Neural progenitor cell (in vitro differentiated cells): ENCODE results near the gene FRS3. TPM values are rescaled to one million over a fixed set of nuclear protein-coding genes. Genes with fewer than 3 reads are reported as not detected.
A peak's percentile ranks its signal among the peaks of the same experiment; 100 is the strongest.

Experiments
- DNase-seq: peaks from one replicate; pipeline ENCODE4 v3.0.0-alpha.2; 2016; ENCODE audit warnings: low spot score
- H2AFZ ChIP-seq: fragments of 200-600 bp; sonication (generic); replicated peaks from 2 replicates; pipeline ENCODE4 v1.6.1; 2016; ENCODE audit warnings: antibody characterized with exemption
- H3F3A ChIP-seq: fragments of 200-600 bp; sonication (generic); 2 replicates; pipeline ENCODE4 v1.6.1; 2016; ENCODE audit warnings: antibody characterized with exemption, low read depth
- H3K27ac ChIP-seq: fragments of 200-600 bp; sonication (generic); 2 replicates; pipeline ENCODE4 v1.5.1; 2016; ENCODE audit warnings: mild to moderate bottlenecking
- H3K27me3 ChIP-seq: fragments of 200-600 bp; sonication (generic); 2 replicates; pipeline ENCODE4 v1.6.1; 2016; ENCODE audit warnings: mild to moderate bottlenecking, moderate library complexity
- H3K36me3 ChIP-seq: fragments of 200-600 bp; sonication (generic); 2 replicates; pipeline ENCODE4 v1.5.1; 2016
- H3K4me1 ChIP-seq: fragments of 200-600 bp; sonication (generic); 2 replicates; pipeline ENCODE4 v1.6.1; 2016; ENCODE audit warnings: mixed run types
- H3K4me2 ChIP-seq: fragments of 200-600 bp; sonication (generic); 2 replicates; pipeline ENCODE4 v1.6.1; 2016
- H3K4me3 ChIP-seq: fragments of 200-600 bp; sonication (generic); 2 replicates; pipeline ENCODE4 v1.5.1; 2016
- H3K79me2 ChIP-seq: fragments of 200-600 bp; sonication (generic); 2 replicates; pipeline ENCODE4 v1.6.1; 2016; ENCODE audit warnings: low read depth
- H3K9ac ChIP-seq: fragments of 200-600 bp; sonication (generic); 2 replicates; pipeline ENCODE4 v1.6.1; 2016
- H3K9me3 ChIP-seq: fragments of 200-600 bp; sonication (generic); 2 replicates; pipeline ENCODE4 v1.5.1; 2016; ENCODE audit warnings: low read depth
- H4K20me1 ChIP-seq: fragments of 200-600 bp; sonication (generic); 2 replicates; pipeline ENCODE4 v1.6.1; 2016; ENCODE audit warnings: low read depth
- H3K27ac Mint-ChIP-seq: 3 replicates; pipeline ENCODE4 v1.8.0; 2021; ENCODE audit warnings: mixed read lengths
- H3K27me3 Mint-ChIP-seq: 2 replicates; pipeline ENCODE4 v1.8.0; 2022; ENCODE audit warnings: low read depth, mild to moderate bottlenecking, inconsistent platforms, moderate library complexity, mixed read lengths; ENCODE audit not compliant: insufficient read depth
- H3K36me3 Mint-ChIP-seq: 3 replicates; pipeline ENCODE4 v1.8.0; 2021; ENCODE audit warnings: mixed read lengths
- H3K4me1 Mint-ChIP-seq: 3 replicates; pipeline ENCODE4 v1.8.0; 2021; ENCODE audit warnings: mixed read lengths
- H3K4me3 Mint-ChIP-seq: 3 replicates; pipeline ENCODE4 v1.8.0; 2021; ENCODE audit warnings: mild to moderate bottlenecking, moderate library complexity, mixed read lengths
- H3K9me3 Mint-ChIP-seq: 3 replicates; pipeline ENCODE4 v1.8.0; 2020; ENCODE audit warnings: mixed read lengths
- EZH2 ChIP-seq: fragments of 200-600 bp; sonication (generic); IDR thresholded peaks from 2 replicates; pipeline ENCODE4 v1.6.1; 2017; ENCODE audit warnings: antibody characterized with exemption, mild to moderate bottlenecking, moderate library complexity
- EZH2phosphoT487 ChIP-seq: fragments of 200-600 bp; sonication (generic); IDR thresholded peaks from 2 replicates; pipeline ENCODE4 v1.6.1; 2017; ENCODE audit warnings: antibody characterized with exemption
- total RNA-seq: library from RNA; depleted of rRNA; stranded (reverse); fragments of >200 nt; gene quantifications from 2 replicates; pipeline ENCODE4 v1.2.3, GENCODE V29; 2015; ENCODE audit warnings: low replicate concordance
- TF ChIP-seq, protein P1 (sequence below): fragments of 200-600 bp; sonication (generic); IDR thresholded peaks from 2 replicates; pipeline ENCODE4 v1.5.1; 2017; ENCODE audit warnings: antibody characterized with exemption, mild to moderate bottlenecking

Gene FRS3
- total RNA-seq, 1 donor from 2014 or later, result 1.9 TPM

DNA sequence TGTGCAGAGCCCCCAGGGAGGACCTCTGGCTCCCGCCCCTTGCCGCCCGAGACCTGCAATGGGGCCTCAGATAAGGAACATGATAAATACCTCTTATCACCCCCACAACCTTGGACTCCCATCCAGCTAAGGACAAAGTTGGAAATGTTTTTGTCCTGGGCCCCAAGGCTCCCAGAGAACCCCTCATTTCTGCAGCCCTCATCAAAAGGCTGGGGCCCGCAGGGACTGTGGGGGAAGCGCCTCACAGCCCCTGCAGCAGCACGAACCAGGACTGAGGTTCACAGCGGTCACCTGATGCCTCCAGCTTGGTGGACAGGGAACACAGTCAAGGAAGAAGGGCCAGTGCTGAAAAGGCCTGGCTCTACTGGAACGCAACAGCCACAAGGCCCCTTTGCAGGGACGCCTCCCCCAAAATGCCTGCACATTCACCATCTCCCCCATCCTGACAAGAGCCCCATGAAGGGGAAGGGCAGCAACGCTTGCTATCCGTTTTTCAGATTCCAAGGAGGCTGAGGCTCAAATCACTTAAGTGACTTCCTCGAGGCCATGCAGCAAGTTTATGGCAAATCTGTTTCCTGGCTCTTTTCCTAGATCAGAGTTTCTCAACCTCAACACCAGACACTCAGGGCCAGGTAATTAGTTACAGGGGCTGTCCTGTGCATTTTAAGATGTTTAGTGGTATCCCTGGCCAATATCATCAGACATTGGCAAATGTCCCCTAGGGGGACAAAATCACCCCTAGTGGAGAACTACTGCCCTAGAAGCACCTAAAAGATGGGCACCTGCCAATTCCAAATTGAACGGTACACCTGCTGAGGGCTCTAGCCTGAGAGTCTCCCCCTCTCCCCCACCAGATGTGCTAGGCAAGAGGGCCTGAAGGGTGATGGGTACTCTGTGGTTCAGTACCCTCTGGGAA, 54.9 kb downstream of the FRS3 start:
- no peaks in the 10 kb centered on the region for H3K9me3 Mint-ChIP-seq
- no peaks in the 10 kb centered on the region for H3K79me2 ChIP-seq
- no peak for DNase-seq
- no peaks in the 10 kb centered on the region for H4K20me1 ChIP-seq
- H3K4me1 Mint-ChIP-seq, result peaks cover 3% of the 10 kb centered on the region
- no peak overlapping the region for H3K4me3 ChIP-seq
- H3K9ac ChIP-seq, result no peak overlapping the region
- H3K36me3 Mint-ChIP-seq, result no peaks in the 10 kb centered on the region
- H3K27me3 ChIP-seq, result no peaks in the 10 kb centered on the region
- H3K9me3 ChIP-seq, result no peaks in the 10 kb centered on the region
- TF ChIP-seq, protein P1, sequence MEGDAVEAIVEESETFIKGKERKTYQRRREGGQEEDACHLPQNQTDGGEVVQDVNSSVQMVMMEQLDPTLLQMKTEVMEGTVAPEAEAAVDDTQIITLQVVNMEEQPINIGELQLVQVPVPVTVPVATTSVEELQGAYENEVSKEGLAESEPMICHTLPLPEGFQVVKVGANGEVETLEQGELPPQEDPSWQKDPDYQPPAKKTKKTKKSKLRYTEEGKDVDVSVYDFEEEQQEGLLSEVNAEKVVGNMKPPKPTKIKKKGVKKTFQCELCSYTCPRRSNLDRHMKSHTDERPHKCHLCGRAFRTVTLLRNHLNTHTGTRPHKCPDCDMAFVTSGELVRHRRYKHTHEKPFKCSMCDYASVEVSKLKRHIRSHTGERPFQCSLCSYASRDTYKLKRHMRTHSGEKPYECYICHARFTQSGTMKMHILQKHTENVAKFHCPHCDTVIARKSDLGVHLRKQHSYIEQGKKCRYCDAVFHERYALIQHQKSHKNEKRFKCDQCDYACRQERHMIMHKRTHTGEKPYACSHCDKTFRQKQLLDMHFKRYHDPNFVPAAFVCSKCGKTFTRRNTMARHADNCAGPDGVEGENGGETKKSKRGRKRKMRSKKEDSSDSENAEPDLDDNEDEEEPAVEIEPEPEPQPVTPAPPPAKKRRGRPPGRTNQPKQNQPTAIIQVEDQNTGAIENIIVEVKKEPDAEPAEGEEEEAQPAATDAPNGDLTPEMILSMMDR, result no peak
- no peak for TF ChIP-seq EZH2phosphoT487
- no peak for TF ChIP-seq EZH2
- no peak overlapping the region for H3K4me2 ChIP-seq
- no peak overlapping the region for H2AFZ ChIP-seq
- no peak overlapping the region for H3K4me3 Mint-ChIP-seq
- H3K27me3 Mint-ChIP-seq, result peaks cover 2% of the 10 kb centered on the region
- no peaks in the 10 kb centered on the region for H3K4me1 ChIP-seq
- no peaks in the 10 kb centered on the region for H3F3A ChIP-seq
- no peak overlapping the region for H3K27ac Mint-ChIP-seq
- no peak overlapping the region for H3K27ac ChIP-seq
- no peaks in the 10 kb centered on the region for H3K36me3 ChIP-seq

DNA sequence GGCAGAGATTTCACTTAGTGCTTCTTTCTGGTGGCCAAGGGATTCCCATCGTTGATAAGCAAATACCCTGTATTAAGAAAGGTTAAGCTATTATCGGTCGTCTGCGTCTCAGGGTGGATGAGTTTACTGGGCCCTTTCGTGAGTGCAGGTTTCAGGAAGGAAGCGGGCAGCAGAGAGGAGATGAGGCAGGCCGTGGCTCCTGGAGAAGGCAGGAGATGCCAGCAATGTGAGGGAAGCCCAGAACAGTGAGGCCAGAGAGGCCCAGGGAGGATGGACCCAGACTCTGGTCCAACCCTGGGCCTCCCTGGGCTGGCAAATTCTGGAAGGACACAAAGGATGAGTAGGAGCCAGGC, 55.5 kb downstream of the FRS3 start:
- peaks cover 2% of the 10 kb centered on the region for H3K27me3 Mint-ChIP-seq
- Histone ChIP-seq H4K20me1 (no peaks in the 10 kb centered on the region), H3K4me2 (no peak overlapping the region), H3K9ac (no peak overlapping the region), H3K36me3 (no peaks in the 10 kb centered on the region), H3K27ac (no peak overlapping the region), H3F3A (no peaks in the 10 kb centered on the region), H2AFZ (no peak overlapping the region), H3K4me1 (no peaks in the 10 kb centered on the region), H3K9me3 (no peaks in the 10 kb centered on the region), H3K79me2 (no peaks in the 10 kb centered on the region), H3K27me3 (no peaks in the 10 kb centered on the region), H3K4me3 (no peak overlapping the region)
- H3K27ac Mint-ChIP-seq, result no peak overlapping the region
- no peak for DNase-seq
- H3K36me3 Mint-ChIP-seq, result no peaks in the 10 kb centered on the region
- H3K4me1 Mint-ChIP-seq, result peaks cover 3% of the 10 kb centered on the region
- H3K9me3 Mint-ChIP-seq, result no peaks in the 10 kb centered on the region
- TF ChIP-seq, protein P1, result no peak
- TF ChIP-seq EZH2, result no peak
- no peak for TF ChIP-seq EZH2phosphoT487
- no peak overlapping the region for H3K4me3 Mint-ChIP-seq

DNA sequence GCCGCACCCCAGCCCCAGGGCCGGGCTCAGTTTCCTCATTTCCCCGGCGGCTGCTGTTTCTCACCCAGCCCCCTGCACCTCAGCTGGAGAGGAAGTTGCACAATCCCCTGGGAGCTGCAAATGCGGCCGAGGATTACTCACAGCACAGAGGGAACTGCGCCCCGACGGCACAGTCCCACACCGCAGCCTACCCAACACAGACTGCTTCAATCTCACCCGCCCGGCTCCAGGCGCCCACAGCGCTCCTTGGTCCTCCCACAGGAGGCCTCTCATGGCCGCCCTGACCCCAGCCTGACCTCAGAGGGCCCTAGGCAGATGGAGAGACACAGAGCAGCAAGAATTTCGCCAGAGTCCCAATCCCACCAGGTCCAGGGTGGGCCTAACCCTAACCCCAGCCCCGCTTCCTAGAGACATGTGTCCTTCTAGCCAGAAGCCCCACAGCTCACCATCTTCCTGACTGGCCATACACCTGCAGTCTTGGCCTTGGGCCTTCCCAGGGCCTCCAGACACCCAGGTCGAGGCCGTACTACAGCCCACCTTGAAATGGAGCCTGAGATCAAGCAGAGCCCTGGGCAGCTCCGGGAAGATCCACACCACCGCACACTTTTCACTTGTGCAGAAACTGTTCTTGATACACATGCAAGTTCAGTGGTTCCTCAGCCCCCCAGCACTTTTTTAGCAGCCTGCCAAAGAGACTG, 56.0 kb downstream of the FRS3 start:
- DNase-seq, result no peak
- H3K36me3 Mint-ChIP-seq, result no peaks in the 10 kb centered on the region
- H3K27ac Mint-ChIP-seq, result peak overlapping the region; percentile 47
- Histone ChIP-seq H3K9ac (no peak overlapping the region), H3F3A (no peaks in the 10 kb centered on the region), H3K4me1 (no peaks in the 10 kb centered on the region), H3K79me2 (no peaks in the 10 kb centered on the region), H3K27ac (no peak overlapping the region), H3K4me2 (no peak overlapping the region), H3K4me3 (no peak overlapping the region), H2AFZ (no peak overlapping the region), H3K27me3 (no peaks in the 10 kb centered on the region), H3K9me3 (no peaks in the 10 kb centered on the region), H4K20me1 (no peaks in the 10 kb centered on the region), H3K36me3 (no peaks in the 10 kb centered on the region)
- TF ChIP-seq EZH2phosphoT487, result no peak
- TF ChIP-seq EZH2, result no peak
- TF ChIP-seq, protein P1, result no peak
- peaks cover 2% of the 10 kb centered on the region for H3K27me3 Mint-ChIP-seq
- H3K4me1 Mint-ChIP-seq, result peaks cover 3% of the 10 kb centered on the region
- H3K9me3 Mint-ChIP-seq, result no peaks in the 10 kb centered on the region
- no peak overlapping the region for H3K4me3 Mint-ChIP-seq
